ENCODE measurements around the gene AOPEP.

DNA sequence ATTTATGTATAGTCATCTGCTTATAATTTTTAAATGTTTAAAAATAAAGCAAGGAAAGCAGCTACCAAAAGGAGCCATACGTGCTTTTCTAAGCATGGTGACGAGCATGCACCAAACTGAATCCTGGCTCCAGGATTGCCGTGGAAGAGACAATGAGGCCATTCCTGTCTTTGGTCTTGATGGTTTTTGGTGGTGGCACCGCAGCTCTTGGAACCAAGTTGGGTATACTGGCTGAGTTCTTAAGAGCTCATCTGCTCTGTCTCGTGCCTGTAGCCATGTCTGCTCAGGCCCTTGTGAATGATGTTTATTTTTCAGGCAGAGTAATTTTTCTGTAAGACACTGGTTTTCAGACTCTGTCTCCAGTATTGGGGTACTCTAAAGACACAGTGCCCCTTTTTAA, 345.0 kb downstream of the AOPEP start:
- TF ChIP-seq POLR2AphosphoS5 (IDR thresholded peaks at IDR 0.05) = no peak
- TF ChIP-seq POLR2A (IDR thresholded peaks at IDR 0.05) = no peak
- TF ChIP-seq, protein P1, sequence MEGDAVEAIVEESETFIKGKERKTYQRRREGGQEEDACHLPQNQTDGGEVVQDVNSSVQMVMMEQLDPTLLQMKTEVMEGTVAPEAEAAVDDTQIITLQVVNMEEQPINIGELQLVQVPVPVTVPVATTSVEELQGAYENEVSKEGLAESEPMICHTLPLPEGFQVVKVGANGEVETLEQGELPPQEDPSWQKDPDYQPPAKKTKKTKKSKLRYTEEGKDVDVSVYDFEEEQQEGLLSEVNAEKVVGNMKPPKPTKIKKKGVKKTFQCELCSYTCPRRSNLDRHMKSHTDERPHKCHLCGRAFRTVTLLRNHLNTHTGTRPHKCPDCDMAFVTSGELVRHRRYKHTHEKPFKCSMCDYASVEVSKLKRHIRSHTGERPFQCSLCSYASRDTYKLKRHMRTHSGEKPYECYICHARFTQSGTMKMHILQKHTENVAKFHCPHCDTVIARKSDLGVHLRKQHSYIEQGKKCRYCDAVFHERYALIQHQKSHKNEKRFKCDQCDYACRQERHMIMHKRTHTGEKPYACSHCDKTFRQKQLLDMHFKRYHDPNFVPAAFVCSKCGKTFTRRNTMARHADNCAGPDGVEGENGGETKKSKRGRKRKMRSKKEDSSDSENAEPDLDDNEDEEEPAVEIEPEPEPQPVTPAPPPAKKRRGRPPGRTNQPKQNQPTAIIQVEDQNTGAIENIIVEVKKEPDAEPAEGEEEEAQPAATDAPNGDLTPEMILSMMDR (IDR thresholded peaks at IDR 0.05) = no peak
- TF ChIP-seq EP300 (IDR thresholded peaks at IDR 0.05) = no peak
